Endothelial cell of umbilical vein (primary cell): ENCODE results near the gene RNF217. TPM values are rescaled to one million over a fixed set of nuclear protein-coding genes. Genes with fewer than 3 reads are reported as not detected.

Experiments used
- BruUV-seq: library from RNA; stranded (reverse); fragments of 400-500 nt; replicated peaks from 2 replicates; lab custom pipeline; 2021; lab: Mats Ljungman, UMichigan
- CTCF ChIA-PET: fragments of 300-600, 350-600 bp; sonication (Branson Sonifier 250); formaldehyde crosslinking; loops from one replicate; lab custom pipeline; 2021; ENCODE audit warnings: antibody characterized with exemption, inconsistent platforms; lab: Charles Lee
- POLR2A ChIA-PET: fragments of 300-600, 350-600 bp; sonication (Branson Sonifier 250); formaldehyde crosslinking; loops from one replicate; lab custom pipeline; 2021; ENCODE audit warnings: antibody characterized with exemption, inconsistent platforms; lab: Charles Lee
- DNase-seq: peaks from one replicate; pipeline ENCODE4 v3.0.0-alpha.2; 2011; ENCODE audit warnings: low read depth, low spot score
- FAIRE-seq: peaks from 2 replicates; lab custom pipeline; 2011; peaks lifted over from hg19 to GRCh38; lab: Jason Lieb, UNC
- H2AFZ ChIP-seq: 2 replicates; pipeline ENCODE4 v1.6.0; 2012; ENCODE audit warnings: low read depth, low read length, control low read depth, inconsistent platforms
- H3K27ac ChIP-seq: 2 replicates; pipeline ENCODE4 v1.5.1; 2011; ENCODE audit warnings: low read depth, mild to moderate bottlenecking, control low read depth, low read length, moderate library complexity; ENCODE audit not compliant: insufficient read depth
- H3K27me3 ChIP-seq, 2 experiments: 2 replicates each; pipeline versions ENCODE4 v1.6.0 to v1.6.1; 2011; ENCODE audit warnings: low read length in 2 of 2, mixed read lengths in 1 of 2; ENCODE audit not compliant: control insufficient read depth in 2 of 2, insufficient read depth in 2 of 2
- H3K36me3 ChIP-seq, 2 experiments: 2 replicates in 1 of 2; 3 replicates in 1 of 2; pipeline ENCODE4 v1.5.1; 2011; ENCODE audit warnings: low read length in 2 of 2, mild to moderate bottlenecking in 1 of 2, moderate library complexity in 1 of 2; ENCODE audit not compliant: control insufficient read depth in 2 of 2, insufficient read depth in 2 of 2; ENCODE audit errors: extremely low read depth in 1 of 2
- H3K4me1 ChIP-seq: 3 replicates; pipeline ENCODE4 v1.5.1; 2011; ENCODE audit warnings: mild to moderate bottlenecking, low read length; ENCODE audit not compliant: control insufficient read depth, insufficient read depth; ENCODE audit errors: extremely low read depth
- H3K4me2 ChIP-seq: 2 replicates; pipeline ENCODE4 v1.6.1; 2011; ENCODE audit warnings: low read length, control low read depth, mixed read lengths; ENCODE audit not compliant: insufficient read depth
- H3K4me3 ChIP-seq, 3 experiments: fragments of 200-600 bp in 1 of 3; sonication (generic), shearing (Covaris generic) in 1 of 3; replicated peaks in 1 of 3; 2 replicates each; pipeline ENCODE4 v1.5.1; 2011 to 2016; ENCODE audit warnings: control low read depth in 3 of 3, low read length in 3 of 3, mild to moderate bottlenecking in 2 of 3, inconsistent platforms in 1 of 3, low read depth in 1 of 3, moderate library complexity in 1 of 3; ENCODE audit not compliant: insufficient read depth in 1 of 3
- H3K79me2 ChIP-seq: 2 replicates; pipeline ENCODE4 v1.6.0; 2012; ENCODE audit warnings: low read length, inconsistent platforms; ENCODE audit not compliant: control insufficient read depth, insufficient read depth
- H3K9ac ChIP-seq: replicated peaks from 2 replicates; pipeline ENCODE3; 2011; ENCODE audit warnings: low read length, control low read depth; ENCODE audit not compliant: insufficient read depth; ENCODE audit errors: extremely low read depth
- H3K9me1 ChIP-seq: replicated peaks from 3 replicates; pipeline ENCODE4 v1.6.0; 2011; ENCODE audit warnings: mild to moderate bottlenecking, low read length; ENCODE audit not compliant: control insufficient read depth, insufficient read depth; ENCODE audit errors: extremely low read depth
- H3K9me3 ChIP-seq: replicated peaks from 2 replicates; pipeline ENCODE4 v1.5.1; 2012; ENCODE audit warnings: low read length, inconsistent platforms; ENCODE audit not compliant: control insufficient read depth, insufficient read depth
- H4K20me1 ChIP-seq: replicated peaks from 2 replicates; pipeline ENCODE3; 2011; ENCODE audit warnings: mild to moderate bottlenecking, low read length; ENCODE audit not compliant: control insufficient read depth, insufficient read depth; ENCODE audit errors: extremely low read depth
- EZH2 ChIP-seq: IDR thresholded peaks from 2 replicates; pipeline ENCODE4 v1.6.1; 2012; ENCODE audit warnings: borderline replicate concordance, low read depth, mild to moderate bottlenecking, moderate library complexity, low read length, inconsistent platforms; ENCODE audit not compliant: severe bottlenecking
- FOS ChIP-seq: IDR thresholded peaks from 2 replicates; pipeline ENCODE4 v1.6.1; 2011; ENCODE audit warnings: mild to moderate bottlenecking, low read length, moderate library complexity, borderline replicate concordance; ENCODE audit not compliant: insufficient read depth
- GATA2 ChIP-seq: IDR thresholded peaks from 2 replicates; pipeline ENCODE4 v1.7.0; 2011; ENCODE audit warnings: low read depth, mild to moderate bottlenecking, moderate library complexity, mixed read lengths, low read length; ENCODE audit not compliant: insufficient read length, insufficient read depth
- MYC ChIP-seq: IDR thresholded peaks from one replicate; pipeline ENCODE4 v1.6.1; 2011; ENCODE audit warnings: mild to moderate bottlenecking, low read depth, low read length
- POLR2AphosphoS5 ChIP-seq: IDR thresholded peaks from 2 replicates; pipeline ENCODE4 v1.6.1; 2012; ENCODE audit warnings: low read depth, mild to moderate bottlenecking, control low read depth, low read length, moderate library complexity; ENCODE audit not compliant: insufficient read depth
- dilution Hi-C: fragments of 300-500 bp; cut with MboI; formaldehyde crosslinking; loops from one replicate; pipeline ENCODE4 v1.15.0; 2019; ENCODE audit warnings: low sequenced_read_pairs; ENCODE audit not compliant: extremely low pct_ligation_motif_present
- intact Hi-C: fragments of 100-400 bp; cut with micrococcal nuclease; formaldehyde crosslinking; loops from one replicate; pipeline ENCODE4 v1.10.0; 2022
- polyA plus RNA-seq, 4 experiments: library from polyadenylated mRNA; depleted of rRNA in 3 of 4; stranded (reverse) in 3 of 4; unstranded in 1 of 4; fragments of >200 nt; gene quantifications; 2 replicates each; pipeline versions ENCODE4 v1.2.1 to v1.2.3, GENCODE V29; 2011 to 2012; ENCODE audit warnings: missing spikeins in 1 of 4
- total RNA-seq: library from RNA; stranded (reverse); gene quantifications from 2 replicates; pipeline ENCODE4 v1.2.3, GENCODE V29; 2021

The RNF217 gene
- total and polyA plus RNA-seq, 2 donors (not counting 3 experiments of a cell fraction or from before 2014, with no cell fraction given) = 8.8 to 32.5 TPM

DNA sequence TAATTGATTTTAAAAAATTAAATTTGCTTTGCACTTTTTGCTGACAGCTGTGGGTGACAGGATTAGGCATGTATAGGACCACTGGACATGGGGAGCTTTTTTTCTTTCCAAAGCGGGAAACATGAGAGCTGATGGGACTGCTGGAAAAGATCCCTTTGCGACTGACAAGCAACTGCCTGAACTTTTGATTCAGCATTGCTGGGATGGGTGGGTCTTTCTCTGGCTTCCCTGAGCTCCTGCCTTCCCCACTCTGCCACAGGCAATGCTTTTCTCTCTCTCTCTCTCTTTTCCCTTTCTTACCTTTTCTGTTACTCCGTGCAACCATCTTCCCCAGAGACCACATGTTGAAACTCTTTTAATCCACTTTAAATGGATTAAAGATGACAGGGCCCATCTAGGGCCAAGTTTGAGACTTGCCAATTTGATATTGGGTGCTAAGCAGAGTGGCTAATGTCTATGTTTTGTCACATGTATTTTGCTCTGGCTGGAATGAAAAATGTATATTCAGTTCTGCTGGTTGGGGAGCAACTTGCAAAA is 157.9 kb downstream of the RNF217 start:
- H3K27ac ChIP-seq = no peak overlapping the region
- H3K36me3 ChIP-seq = no peaks in the 10 kb centered on the region
- FAIRE-seq = no peak
- H3K9ac ChIP-seq = no peak overlapping the region
- no peak overlapping the region for H2AFZ ChIP-seq
- no peak overlapping the region for H3K4me2 ChIP-seq
- BruUV-seq = no TSS peak
- CTCF ChIA-PET = interaction anchor here (5.6 kb wide), 1 partner anchor 249 kb away, joined by 28 read pairs; no protein-coding TSS in a partner anchor
- TF ChIP-seq EZH2 = no peak
- no peak for TF ChIP-seq MYC
- TF ChIP-seq GATA2 = no peak
- H3K4me1 ChIP-seq = no peaks in the 10 kb centered on the region
- no peak overlapping the region for H3K4me3 ChIP-seq
- POLR2A ChIA-PET = no interaction called here
- H3K79me2 ChIP-seq = no peaks in the 10 kb centered on the region
- no peaks in the 10 kb centered on the region for H3K27me3 ChIP-seq
- dilution Hi-C loops (loop anchor here (25.0 kb wide), 1 partner anchor 258 kb away; no protein-coding TSS in a partner anchor), intact Hi-C loops (no loop called here)
- no peaks in the 10 kb centered on the region for H4K20me1 ChIP-seq
- no peaks in the 10 kb centered on the region for H3K9me1 ChIP-seq
- H3K9me3 ChIP-seq = no peaks in the 10 kb centered on the region
- DNase-seq = no peak

DNA sequence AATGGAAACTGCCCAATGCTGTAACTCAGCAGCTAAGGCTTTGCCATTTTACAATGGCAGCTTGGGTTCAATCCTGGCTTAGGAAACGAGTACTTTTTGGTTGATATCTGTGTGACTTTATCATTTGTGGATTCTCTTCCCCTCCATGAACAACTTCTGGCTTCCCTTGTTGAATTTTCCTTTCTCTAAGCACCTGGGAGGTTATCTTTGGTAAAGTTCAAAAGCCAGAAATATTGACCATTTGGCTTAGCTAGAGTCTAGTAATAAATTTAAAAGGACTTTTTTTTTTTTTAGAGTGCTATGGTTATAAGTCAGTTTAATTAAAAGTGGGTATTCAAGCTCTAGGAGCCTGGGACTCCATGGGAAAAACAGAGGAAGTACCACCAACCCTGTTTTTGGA is 159.7 kb downstream of the RNF217 start:
- no peak for FAIRE-seq
- BruUV-seq = no TSS peak

More for the DNA sequence above, 159.7 kb downstream of the RNF217 start:
- no peaks in the 10 kb centered on the region for H3K4me1 ChIP-seq
- H3K4me2 ChIP-seq = no peak overlapping the region
- TF ChIP-seq FOS = no peak
- no peak for TF ChIP-seq MYC
- no peak for TF ChIP-seq POLR2AphosphoS5
- TF ChIP-seq EZH2 = no peak
- intact Hi-C loops (no loop called here), dilution Hi-C loops (loop anchor here (25.0 kb wide), 1 partner anchor 260 kb away; no protein-coding TSS in a partner anchor)
- POLR2A ChIA-PET = no interaction called here
- H2AFZ ChIP-seq = no peak overlapping the region
- H3K36me3 ChIP-seq = no peaks in the 10 kb centered on the region
- no peaks in the 10 kb centered on the region for H3K79me2 ChIP-seq
- H3K4me3 ChIP-seq = no peak overlapping the region
- H3K9me3 ChIP-seq = no peaks in the 10 kb centered on the region
- CTCF ChIA-PET = interaction anchor here (5.6 kb wide), 1 partner anchor 251 kb away, joined by 28 read pairs; no protein-coding TSS in a partner anchor
- no peak for DNase-seq
- H3K27ac ChIP-seq = no peak overlapping the region
- no peaks in the 10 kb centered on the region for H3K9me1 ChIP-seq
- H3K27me3 ChIP-seq = no peaks in the 10 kb centered on the region
- no peaks in the 10 kb centered on the region for H4K20me1 ChIP-seq
- no peak overlapping the region for H3K9ac ChIP-seq
